ENCODE data around the gene BPI. TPM values are rescaled to one million over a fixed set of nuclear protein-coding genes. Genes with fewer than 3 reads are reported as not detected.

The BPI gene
- total RNA-seq, 2 experiments from 2014 or later = not detected

- POLR2A ChIA-PET = no interaction called here
- no peak overlapping the region for H3K4me3 Mint-ChIP-seq
- TF ChIP-seq, protein P1, sequence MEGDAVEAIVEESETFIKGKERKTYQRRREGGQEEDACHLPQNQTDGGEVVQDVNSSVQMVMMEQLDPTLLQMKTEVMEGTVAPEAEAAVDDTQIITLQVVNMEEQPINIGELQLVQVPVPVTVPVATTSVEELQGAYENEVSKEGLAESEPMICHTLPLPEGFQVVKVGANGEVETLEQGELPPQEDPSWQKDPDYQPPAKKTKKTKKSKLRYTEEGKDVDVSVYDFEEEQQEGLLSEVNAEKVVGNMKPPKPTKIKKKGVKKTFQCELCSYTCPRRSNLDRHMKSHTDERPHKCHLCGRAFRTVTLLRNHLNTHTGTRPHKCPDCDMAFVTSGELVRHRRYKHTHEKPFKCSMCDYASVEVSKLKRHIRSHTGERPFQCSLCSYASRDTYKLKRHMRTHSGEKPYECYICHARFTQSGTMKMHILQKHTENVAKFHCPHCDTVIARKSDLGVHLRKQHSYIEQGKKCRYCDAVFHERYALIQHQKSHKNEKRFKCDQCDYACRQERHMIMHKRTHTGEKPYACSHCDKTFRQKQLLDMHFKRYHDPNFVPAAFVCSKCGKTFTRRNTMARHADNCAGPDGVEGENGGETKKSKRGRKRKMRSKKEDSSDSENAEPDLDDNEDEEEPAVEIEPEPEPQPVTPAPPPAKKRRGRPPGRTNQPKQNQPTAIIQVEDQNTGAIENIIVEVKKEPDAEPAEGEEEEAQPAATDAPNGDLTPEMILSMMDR (IDR thresholded peaks at IDR 0.05) = no peak
- H3K27me3 Mint-ChIP-seq = peaks cover 21% of the 10 kb centered on the region
- ATAC-seq (no peak), DNase-seq (no peak)
- intact Hi-C loops (cut with micrococcal nuclease) = no loop called here
- H3K4me1 Mint-ChIP-seq (ENCODE audit: low read depth) = no peaks in the 10 kb centered on the region
- no peak overlapping the region for H3K27ac Mint-ChIP-seq
- no peaks in the 10 kb centered on the region for H3K36me3 Mint-ChIP-seq (ENCODE audit: low read depth)
- CTCF ChIA-PET = no interaction called here
- H3K9me3 Mint-ChIP-seq = no peaks in the 10 kb centered on the region
Observed at GRCh38 chr20:38320221-38320620, 16.3 kb downstream of the BPI start.

- H3K27me3 Mint-ChIP-seq = peaks cover 15% of the 10 kb centered on the region
- intact Hi-C loops (cut with micrococcal nuclease) = no loop called here
- CTCF ChIA-PET = no interaction called here
- H3K36me3 Mint-ChIP-seq (ENCODE audit: low read depth) = no peaks in the 10 kb centered on the region
- POLR2A ChIA-PET = no interaction called here
- ATAC-seq = no peak
- TF ChIP-seq, protein P1 (IDR thresholded peaks at IDR 0.05) = peak; percentile 43
- no peak overlapping the region for H3K27ac Mint-ChIP-seq
- H3K9me3 Mint-ChIP-seq = no peaks in the 10 kb centered on the region
- peak; percentile 33 for DNase-seq
- no peak overlapping the region for H3K4me3 Mint-ChIP-seq
- H3K4me1 Mint-ChIP-seq (ENCODE audit: low read depth) = no peaks in the 10 kb centered on the region
Observed at GRCh38 chr20:38321959-38322598, 18.1 kb downstream of the BPI start.

- ATAC-seq (no peak), DNase-seq (no peak)
- Mint-ChIP-seq H3K4me1 (ENCODE audit: low read depth) (no peaks in the 10 kb centered on the region), H3K9me3 (no peaks in the 10 kb centered on the region), H3K36me3 (ENCODE audit: low read depth) (no peaks in the 10 kb centered on the region), H3K4me3 (no peak overlapping the region), H3K27ac (no peak overlapping the region), H3K27me3 (peaks cover 14% of the 10 kb centered on the region)
- intact Hi-C loops (cut with micrococcal nuclease) = no loop called here
- CTCF ChIA-PET = no interaction called here
- TF ChIP-seq, protein P1 (IDR thresholded peaks at IDR 0.05) = no peak
- POLR2A ChIA-PET = no interaction called here
Observed at GRCh38 chr20:38324159-38324558, 20.2 kb downstream of the BPI start.

- CTCF ChIA-PET = interaction anchor here (0.6 kb wide), 1 partner anchor 13 kb away, joined by 3 read pairs; no protein-coding TSS in a partner anchor
- H3K4me1 Mint-ChIP-seq (ENCODE audit: low read depth) = no peaks in the 10 kb centered on the region
- intact Hi-C loops (cut with micrococcal nuclease) = no loop called here
Observed at GRCh38 chr20:38325167-38325566, 21.2 kb downstream of the BPI start.

DNA sequence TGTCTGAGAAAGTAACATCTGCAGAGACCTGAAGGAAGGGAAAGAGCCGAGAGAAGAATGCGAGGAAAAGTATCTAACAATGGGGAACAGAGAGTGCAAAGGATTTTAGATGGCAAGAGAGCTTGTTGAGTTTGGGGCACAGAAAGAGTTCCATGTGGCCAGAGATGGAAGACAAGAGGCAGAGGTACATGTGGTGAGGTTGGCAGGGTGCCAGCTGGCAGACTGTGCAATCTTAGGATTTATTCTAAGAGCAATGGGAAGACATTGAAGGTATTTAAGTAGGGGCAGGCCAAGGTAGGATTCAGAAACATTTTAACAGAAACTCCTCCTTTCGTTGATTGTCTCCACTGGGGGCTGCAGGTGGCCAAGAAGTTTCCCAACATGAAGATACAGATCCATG, 21.9 kb downstream of the BPI start:
- ChIA-PET POLR2A (no interaction called here), CTCF (no interaction called here)
- Mint-ChIP-seq H3K9me3 (no peaks in the 10 kb centered on the region), H3K4me3 (no peak overlapping the region), H3K27ac (no peak overlapping the region), H3K4me1 (ENCODE audit: low read depth) (no peaks in the 10 kb centered on the region), H3K36me3 (ENCODE audit: low read depth) (no peaks in the 10 kb centered on the region), H3K27me3 (peaks cover 11% of the 10 kb centered on the region)
- intact Hi-C loops (cut with micrococcal nuclease) = no loop called here
- TF ChIP-seq, protein P1 (IDR thresholded peaks at IDR 0.05) = no peak
- no peak for ATAC-seq
- DNase-seq = no peak

More at GRCh38 chr20:38325167-38325566, 21.2 kb downstream of the BPI start:
- no peaks in the 10 kb centered on the region for H3K36me3 Mint-ChIP-seq (ENCODE audit: low read depth)
- H3K9me3 Mint-ChIP-seq = no peaks in the 10 kb centered on the region
- H3K4me3 Mint-ChIP-seq = no peak overlapping the region
- POLR2A ChIA-PET = no interaction called here
- ATAC-seq (no peak), DNase-seq (no peak)
- peaks cover 14% of the 10 kb centered on the region for H3K27me3 Mint-ChIP-seq
- H3K27ac Mint-ChIP-seq = no peak overlapping the region
- TF ChIP-seq, protein P1 (IDR thresholded peaks at IDR 0.05) = no peak
